HUES64 (cell line): ENCODE data around the gene PRKAB1.

Experiments
- H3K27ac ChIP-seq: 2 replicates; pipeline ENCODE4 v1.7.0; 2013; ENCODE audit warnings: low read depth, low read length, inconsistent platforms
- H3K27me3 ChIP-seq: 2 replicates; pipeline ENCODE4 v1.6.1; 2013; ENCODE audit warnings: mild to moderate bottlenecking, low read length; ENCODE audit not compliant: insufficient read depth
- H3K36me3 ChIP-seq: 2 replicates; pipeline ENCODE4 v1.6.1; 2013; ENCODE audit warnings: mild to moderate bottlenecking, low read length; ENCODE audit not compliant: insufficient read depth
- H3K4me1 ChIP-seq: 2 replicates; pipeline ENCODE4 v1.6.1; 2013; ENCODE audit warnings: mild to moderate bottlenecking, low read length, moderate library complexity; ENCODE audit not compliant: insufficient read depth
- H3K4me3 ChIP-seq: 2 replicates; pipeline ENCODE4 v1.5.1; 2013; ENCODE audit warnings: mild to moderate bottlenecking, low read length, moderate library complexity
- H3K9ac ChIP-seq: 2 replicates; pipeline ENCODE4 v1.6.1; 2013; ENCODE audit warnings: mild to moderate bottlenecking, low read depth, low read length
- H3K9me3 ChIP-seq: 2 replicates; pipeline ENCODE4 v1.6.1; 2013; ENCODE audit warnings: low read depth, low read length; ENCODE audit not compliant: insufficient read depth
- WGBS: fragments of 150-250, 120-280 bp; methylation state at CpG from one replicate; pipeline ENCODE4 v1.1.7; 2013; ENCODE audit warnings: missing lambda C conversion rate; 5-methylcytosine and 5-hydroxymethylcytosine counted together

The PRKAB1 gene

DNA sequence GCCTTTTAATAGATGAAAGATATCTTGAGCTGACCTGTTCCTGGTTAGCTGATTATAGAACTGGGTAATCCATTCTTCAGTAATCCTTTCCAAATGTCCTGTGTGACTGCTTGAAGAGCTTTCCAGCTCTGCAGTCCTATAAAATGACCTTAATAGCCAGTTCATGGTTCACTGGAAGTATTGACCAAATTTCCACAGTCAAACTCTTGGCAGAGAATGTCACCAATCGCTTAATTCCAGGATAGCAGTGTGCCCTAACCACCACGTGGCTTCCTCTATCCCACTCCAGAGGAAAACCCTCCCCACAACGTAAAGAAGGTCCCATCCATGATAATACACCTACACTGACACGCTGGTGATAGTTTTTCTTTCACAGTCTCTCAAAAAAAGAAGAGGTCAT lies 17.4 kb downstream of the PRKAB1 start:
- Histone ChIP-seq H3K9ac (no peak overlapping the region), H3K36me3 (peaks cover 69% of the 10 kb centered on the region), H3K4me1 (no peaks in the 10 kb centered on the region), H3K9me3 (no peaks in the 10 kb centered on the region), H3K4me3 (no peak overlapping the region), H3K27me3 (no peaks in the 10 kb centered on the region), H3K27ac (no peak overlapping the region)
- 94% methylated on average over 4 of the region's 4 CpGs for WGBS

DNA sequence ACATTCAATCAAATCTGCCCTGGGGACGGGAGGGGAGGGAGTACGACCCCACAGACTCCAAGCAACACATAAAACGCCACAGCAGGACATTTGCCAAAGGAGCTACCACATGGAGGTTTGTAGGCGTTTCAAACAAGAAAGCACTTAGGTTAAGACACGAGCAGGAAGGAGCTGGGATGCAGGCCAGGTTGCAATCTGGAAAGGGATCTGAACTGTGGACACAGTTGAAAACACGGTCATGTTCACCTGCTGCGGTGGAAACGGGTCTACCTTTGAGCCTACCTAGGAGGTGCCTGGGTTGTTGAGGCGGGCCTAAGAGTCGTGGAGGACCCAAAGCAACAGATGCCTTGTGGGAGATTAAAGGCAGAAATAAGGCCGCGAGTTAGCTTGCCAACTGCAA lies 18.4 kb downstream of the PRKAB1 start:
- Histone ChIP-seq H3K4me1 (no peaks in the 10 kb centered on the region), H3K9me3 (no peaks in the 10 kb centered on the region), H3K9ac (no peak overlapping the region), H3K27me3 (no peaks in the 10 kb centered on the region), H3K4me3 (no peak overlapping the region), H3K27ac (no peak overlapping the region), H3K36me3 (peaks cover 63% of the 10 kb centered on the region)
- WGBS = 96% methylated on average over 12 of the region's 12 CpGs

DNA sequence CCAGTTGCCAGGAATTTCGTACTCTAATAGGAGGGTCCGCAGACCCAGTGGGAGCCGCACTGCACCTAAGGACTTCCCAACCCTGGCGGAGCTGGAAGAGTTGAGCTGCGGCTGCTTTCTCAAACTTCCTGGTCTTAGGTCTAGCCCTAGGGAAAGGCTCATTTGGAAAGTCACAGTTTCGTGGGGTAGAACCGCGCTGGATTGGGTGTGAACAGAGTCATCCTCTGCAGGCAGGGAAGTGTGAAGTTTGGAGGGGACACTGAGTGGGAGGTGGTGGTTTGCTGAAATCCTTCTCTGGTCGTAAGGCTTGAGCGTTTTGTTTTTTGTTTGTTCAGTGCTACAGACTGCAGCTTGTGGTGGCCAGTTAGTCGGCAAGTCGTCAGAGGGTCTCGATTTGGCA lies 18.8 kb downstream of the PRKAB1 start:
- H3K9ac ChIP-seq = no peak overlapping the region
- peaks cover 60% of the 10 kb centered on the region for H3K36me3 ChIP-seq
- H3K4me3 ChIP-seq = no peak overlapping the region
- no peaks in the 10 kb centered on the region for H3K9me3 ChIP-seq
- H3K27me3 ChIP-seq = no peaks in the 10 kb centered on the region
- WGBS = 93% methylated on average over 13 of the region's 13 CpGs
- no peaks in the 10 kb centered on the region for H3K4me1 ChIP-seq
- no peak overlapping the region for H3K27ac ChIP-seq

DNA sequence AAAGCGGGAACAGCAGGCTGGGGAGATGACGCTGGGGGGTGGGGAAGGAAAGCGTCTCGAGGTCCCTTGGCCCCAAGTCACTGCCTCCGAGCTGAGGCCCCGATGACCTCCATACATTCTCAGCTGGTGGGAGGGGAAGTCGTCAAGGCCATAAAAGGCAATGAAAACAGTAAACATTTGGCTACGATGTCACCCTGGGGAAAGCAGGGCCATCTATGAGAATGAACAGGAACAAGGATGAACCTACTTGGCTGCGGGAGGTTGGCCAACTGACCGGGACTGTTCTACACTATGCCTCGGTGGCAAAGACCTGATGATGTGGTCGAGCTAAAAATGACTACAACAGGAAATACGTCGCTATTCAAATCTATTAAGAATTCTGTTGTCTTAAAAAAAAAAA lies 19.5 kb downstream of the PRKAB1 start:
- Histone ChIP-seq H3K36me3 (peaks cover 60% of the 10 kb centered on the region), H3K4me1 (no peaks in the 10 kb centered on the region), H3K4me3 (no peak overlapping the region), H3K9ac (no peak overlapping the region), H3K27ac (no peak overlapping the region), H3K27me3 (no peaks in the 10 kb centered on the region), H3K9me3 (no peaks in the 10 kb centered on the region)
- 91% methylated on average over 12 of the region's 14 CpGs for WGBS

DNA sequence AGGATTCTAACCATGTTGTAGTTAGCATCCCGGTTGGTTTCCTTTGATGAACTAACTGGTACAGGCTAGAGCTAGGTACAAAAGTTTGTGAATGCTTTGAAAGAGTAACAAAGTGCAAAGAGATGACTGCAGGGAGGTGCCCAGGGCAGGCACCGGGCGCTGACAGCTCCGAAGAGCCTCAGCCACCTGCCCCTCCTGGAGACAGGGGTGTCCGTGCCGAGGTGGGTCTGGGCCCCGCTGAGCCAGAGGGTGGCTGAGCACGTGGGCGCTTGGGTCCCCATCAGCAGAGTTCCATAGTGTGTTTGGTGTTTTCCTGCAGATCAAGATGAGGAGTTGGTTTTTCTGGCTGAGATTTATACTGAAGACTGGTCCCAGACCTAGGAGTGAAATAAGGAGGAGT lies 19.9 kb downstream of the PRKAB1 start:
- Histone ChIP-seq H3K4me3 (no peak overlapping the region), H3K9me3 (no peaks in the 10 kb centered on the region), H3K27me3 (no peaks in the 10 kb centered on the region), H3K4me1 (no peaks in the 10 kb centered on the region), H3K36me3 (peaks cover 62% of the 10 kb centered on the region), H3K9ac (no peak overlapping the region), H3K27ac (no peak overlapping the region)
- 92% methylated on average over 9 of the region's 9 CpGs for WGBS

DNA sequence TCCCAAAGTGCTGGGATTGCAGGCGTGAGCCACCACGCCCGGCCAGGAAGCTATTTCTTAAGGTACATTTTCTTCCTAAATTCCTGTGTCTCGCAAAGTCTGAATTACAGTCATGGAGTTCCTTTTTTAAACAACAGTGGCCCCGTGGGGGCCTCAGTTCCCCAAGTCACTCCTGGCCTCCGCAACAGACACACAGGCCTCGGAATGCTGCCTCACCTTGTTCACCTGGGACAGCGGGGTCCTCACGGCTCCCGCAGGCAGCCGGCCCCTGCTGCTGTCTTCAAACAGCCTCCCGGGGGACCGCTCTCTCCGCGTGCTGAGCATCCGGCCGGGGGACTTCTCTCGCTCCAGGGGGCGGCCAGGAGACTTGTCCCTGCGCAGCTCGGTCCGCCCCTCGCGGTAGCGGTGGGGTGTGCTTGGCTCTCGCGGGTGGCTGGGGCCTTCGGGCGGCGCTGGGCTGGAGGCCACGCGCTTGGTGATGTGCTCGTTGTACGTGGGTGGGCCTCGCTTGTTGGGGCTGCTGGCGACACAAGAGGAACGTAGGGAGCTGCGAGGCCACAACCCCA lies 22.1 kb downstream of the PRKAB1 start:
- peaks cover 76% of the 10 kb centered on the region for H3K36me3 ChIP-seq

DNA sequence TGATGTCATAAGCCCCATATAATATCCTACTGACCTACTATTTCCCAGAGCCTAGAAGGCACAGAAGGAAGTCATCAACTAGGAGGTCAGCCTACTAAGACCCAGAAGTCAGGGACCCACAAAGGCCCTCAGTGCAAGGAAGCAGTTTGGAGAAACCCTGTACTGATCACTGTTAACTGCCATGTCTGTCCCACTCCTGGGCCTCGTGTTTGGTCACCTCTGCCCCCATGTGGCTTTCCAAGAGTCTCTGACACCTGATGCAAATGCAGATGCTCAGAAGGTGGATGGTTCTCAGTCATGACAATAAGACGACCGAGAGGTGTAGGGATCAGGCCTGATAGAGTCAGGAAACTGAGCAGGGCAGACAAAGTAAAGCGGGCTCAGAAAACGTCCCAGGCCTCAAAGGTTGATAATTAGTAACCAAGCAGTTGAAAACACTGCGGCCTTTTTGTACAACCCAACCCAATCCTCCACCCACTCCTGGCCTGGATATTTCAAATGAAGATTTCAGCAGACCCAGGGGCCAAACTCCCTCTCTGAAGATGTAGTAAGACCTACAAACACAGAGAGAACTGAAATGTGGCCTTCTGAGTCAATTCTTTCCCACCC lies 23.4 kb downstream of the PRKAB1 start:
- H3K4me3 ChIP-seq = no peak overlapping the region
- H3K4me1 ChIP-seq = no peaks in the 10 kb centered on the region
- 87% methylated on average over 6 of the region's 6 CpGs for WGBS
- H3K9ac ChIP-seq = no peak overlapping the region
- H3K27me3 ChIP-seq = no peaks in the 10 kb centered on the region
- peaks cover 67% of the 10 kb centered on the region for H3K36me3 ChIP-seq
- no peak overlapping the region for H3K27ac ChIP-seq
- H3K9me3 ChIP-seq = no peaks in the 10 kb centered on the region

More for the DNA sequence above, 22.1 kb downstream of the PRKAB1 start:
- Histone ChIP-seq H3K27ac (no peak overlapping the region), H3K27me3 (no peaks in the 10 kb centered on the region), H3K4me3 (no peak overlapping the region), H3K9me3 (no peaks in the 10 kb centered on the region), H3K9ac (no peak overlapping the region), H3K4me1 (no peaks in the 10 kb centered on the region)
- 97% methylated on average over 38 of the region's 38 CpGs for WGBS

DNA sequence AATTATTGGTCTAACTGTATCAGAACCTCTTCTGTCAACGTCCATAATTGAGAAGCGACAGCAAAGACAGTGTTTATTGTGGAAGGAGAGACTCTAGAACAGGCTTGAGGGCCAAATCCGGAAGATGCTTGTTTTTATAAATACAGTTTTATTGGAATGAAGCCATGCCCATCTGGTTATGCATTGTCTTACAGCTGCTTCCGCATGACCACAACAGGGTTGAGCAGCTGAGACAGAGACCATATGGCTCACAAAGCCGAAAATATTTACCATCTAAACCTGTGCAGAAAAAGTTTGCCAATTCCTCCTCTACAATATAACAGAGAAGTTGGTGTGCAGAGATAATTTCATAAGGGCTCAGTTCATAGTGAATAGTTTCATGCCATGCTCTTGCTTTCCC lies 24.5 kb downstream of the PRKAB1 start:
- Histone ChIP-seq H3K9me3 (no peaks in the 10 kb centered on the region), H3K4me3 (no peak overlapping the region), H3K9ac (no peak overlapping the region), H3K27me3 (no peaks in the 10 kb centered on the region), H3K27ac (no peak overlapping the region), H3K4me1 (no peaks in the 10 kb centered on the region), H3K36me3 (peaks cover 66% of the 10 kb centered on the region)
- 95% methylated on average over 5 of the region's 5 CpGs for WGBS

DNA sequence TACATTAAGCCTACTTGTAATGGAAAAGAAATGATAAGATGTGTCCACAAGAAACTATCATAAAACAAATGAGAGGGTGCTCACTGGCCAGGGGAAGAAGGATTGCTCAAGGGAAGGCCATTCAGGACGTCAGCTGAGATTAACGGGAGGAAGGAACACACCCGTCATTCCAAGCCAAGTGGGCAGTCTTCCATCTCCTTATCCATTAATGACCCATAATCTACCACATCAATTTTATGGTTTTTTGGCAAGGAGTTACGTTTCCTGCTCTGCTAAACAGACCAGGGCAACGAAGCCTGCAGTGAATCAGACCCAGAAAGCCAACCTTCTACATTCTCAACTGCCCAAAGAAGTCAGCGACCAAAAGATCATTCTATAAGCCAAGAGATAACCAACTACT lies 25.1 kb downstream of the PRKAB1 start:
- Histone ChIP-seq H3K4me3 (no peak overlapping the region), H3K4me1 (no peaks in the 10 kb centered on the region), H3K36me3 (peaks cover 66% of the 10 kb centered on the region), H3K27ac (no peak overlapping the region), H3K27me3 (no peaks in the 10 kb centered on the region), H3K9me3 (no peaks in the 10 kb centered on the region), H3K9ac (no peak overlapping the region)
- 89% methylated on average over 6 of the region's 6 CpGs for WGBS

DNA sequence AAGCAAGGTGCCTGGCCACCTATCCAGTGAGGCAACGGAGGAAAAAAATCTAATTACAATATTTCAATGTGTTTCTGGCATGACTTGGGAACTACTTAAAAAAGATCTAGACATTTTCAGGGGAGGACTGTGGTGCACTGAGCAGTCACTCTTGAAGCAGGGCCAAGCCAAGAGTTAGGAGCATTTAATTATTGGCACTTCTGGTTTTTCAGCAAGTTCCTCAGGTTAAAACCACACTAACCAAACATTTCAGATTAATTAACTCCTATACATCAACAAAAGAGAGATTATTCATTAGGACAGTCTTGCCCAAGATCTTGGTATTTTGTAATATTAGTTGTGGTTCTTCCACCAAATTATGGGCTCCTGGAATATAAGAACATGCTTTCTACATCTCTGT lies 25.6 kb downstream of the PRKAB1 start:
- no CpG with 5 or more reads among the region's 1 CpG for WGBS
- Histone ChIP-seq H3K9ac (no peak overlapping the region), H3K4me3 (no peak overlapping the region), H3K9me3 (no peaks in the 10 kb centered on the region), H3K36me3 (peaks cover 63% of the 10 kb centered on the region), H3K27ac (no peak overlapping the region), H3K27me3 (no peaks in the 10 kb centered on the region), H3K4me1 (no peaks in the 10 kb centered on the region)

DNA sequence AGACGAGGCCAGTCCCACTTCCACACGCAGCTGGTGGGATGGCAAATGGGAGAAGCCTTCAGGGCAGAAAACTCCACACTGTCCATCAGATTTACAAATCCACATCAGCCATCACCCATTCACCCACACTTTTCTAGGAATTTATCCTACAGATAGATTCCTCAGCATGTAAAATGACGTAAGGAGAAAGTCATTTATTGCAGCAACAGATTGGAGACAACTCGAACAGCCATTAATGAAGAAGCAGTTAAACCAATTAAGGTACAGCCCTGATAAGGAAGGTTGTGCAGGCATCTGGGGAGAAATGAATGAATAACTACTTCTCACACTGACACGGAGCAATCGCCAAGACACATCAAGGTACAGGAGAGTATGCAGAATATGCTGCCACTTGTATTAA lies 26.2 kb downstream of the PRKAB1 start:
- no peaks in the 10 kb centered on the region for H3K4me1 ChIP-seq
- H3K27me3 ChIP-seq = no peaks in the 10 kb centered on the region
- H3K9me3 ChIP-seq = no peaks in the 10 kb centered on the region
- 98% methylated on average over 6 of the region's 6 CpGs for WGBS
- peaks cover 58% of the 10 kb centered on the region for H3K36me3 ChIP-seq
- no peak overlapping the region for H3K4me3 ChIP-seq
- H3K9ac ChIP-seq = no peak overlapping the region
- no peak overlapping the region for H3K27ac ChIP-seq

DNA sequence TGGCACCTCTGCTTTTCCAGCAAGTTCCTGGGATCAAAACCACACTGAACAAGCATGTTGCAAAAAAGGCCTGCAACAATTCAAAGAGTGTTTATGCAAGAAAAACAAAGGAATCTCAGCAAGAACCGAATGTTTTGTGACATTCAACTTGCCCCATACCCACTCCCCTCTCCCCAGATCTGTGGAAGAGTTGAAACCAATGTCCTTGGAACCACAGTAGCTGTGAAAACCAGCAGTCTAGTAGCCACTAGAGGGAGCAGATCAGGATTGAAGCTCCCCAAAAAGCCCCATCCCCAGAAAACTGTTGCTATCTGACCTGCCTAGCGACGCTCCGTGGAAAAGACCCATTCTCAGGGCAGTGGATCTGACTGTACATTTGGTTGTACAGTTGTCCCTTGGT lies 27.1 kb downstream of the PRKAB1 start:
- Histone ChIP-seq H3K4me1 (no peaks in the 10 kb centered on the region), H3K36me3 (peaks cover 61% of the 10 kb centered on the region), H3K27me3 (no peaks in the 10 kb centered on the region), H3K9me3 (no peaks in the 10 kb centered on the region), H3K9ac (no peak overlapping the region), H3K4me3 (no peak overlapping the region), H3K27ac (no peak overlapping the region)
- WGBS = 91% methylated on average over 4 of the region's 4 CpGs
